GM19324 (cell line): ENCODE data around the gene ENTPD2.

Experiments
- ATAC-seq: cut with Tn5 transposase; IDR thresholded peaks from one replicate; pipeline ENCODE4 v1.9.1; 2021; ENCODE audit warnings: mild to moderate bottlenecking, moderate library complexity; ENCODE audit not compliant: unreplicated experiment, low FRiP score

Gene ENTPD2

DNA sequence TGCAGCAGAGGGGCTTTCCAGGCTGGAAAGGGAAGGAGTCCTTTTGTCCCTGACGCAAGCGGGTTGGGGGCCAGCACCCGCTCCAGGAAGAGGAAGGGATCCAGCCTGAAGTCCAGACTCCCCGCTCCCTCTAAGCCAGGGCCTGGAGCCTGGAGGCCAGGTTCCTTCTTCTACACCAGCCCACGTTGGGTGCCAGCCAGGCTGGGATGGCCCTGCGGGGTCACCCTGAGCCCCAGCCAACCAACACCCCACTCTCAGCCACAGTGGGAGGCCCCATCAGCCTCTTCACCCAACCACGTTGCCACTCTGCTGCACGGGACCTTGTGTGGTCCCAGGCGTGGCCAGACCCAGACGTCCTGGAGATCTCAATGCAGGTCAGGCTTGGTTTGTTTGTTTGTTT, 21.0 kb downstream of the ENTPD2 start:
- ATAC-seq: no peak

DNA sequence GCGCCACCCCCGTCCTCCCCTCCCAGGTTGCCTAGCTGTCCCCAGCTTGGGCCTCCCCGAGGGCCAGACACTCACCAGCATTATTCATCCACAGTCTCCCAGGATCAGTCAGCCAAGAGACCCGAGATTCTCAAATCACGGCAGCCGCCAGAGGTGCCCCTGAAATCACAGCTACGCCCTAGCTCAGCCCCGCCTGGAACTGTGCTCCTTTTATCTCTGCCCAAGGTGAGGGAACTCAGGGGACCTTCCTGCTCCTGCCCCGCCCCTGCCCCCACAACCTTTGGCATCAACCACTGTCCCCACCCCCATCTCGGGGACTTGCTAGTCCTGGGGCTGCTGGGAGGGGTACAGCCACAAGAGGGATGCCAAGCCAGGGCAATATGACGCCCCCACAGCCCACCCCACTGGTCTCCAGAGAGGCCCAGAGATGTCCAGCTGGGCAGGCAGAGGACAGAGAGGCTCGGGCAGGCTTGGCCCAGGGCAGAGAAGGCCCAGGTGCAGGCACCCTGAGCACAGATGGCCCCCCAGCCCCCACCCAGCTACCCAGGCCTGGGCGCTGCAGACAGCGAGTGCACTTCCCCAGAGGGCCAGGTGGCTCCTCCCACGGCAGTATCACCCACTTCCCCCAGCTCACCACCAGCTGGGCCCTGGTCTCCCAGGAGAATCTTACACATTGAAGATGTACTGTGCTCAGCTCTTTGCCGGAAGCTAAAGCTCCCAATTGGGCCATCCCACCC, 21.8 kb downstream of the ENTPD2 start, which contains the start of gene FUT7:
Gene FUT7, minus strand, starts transcription at position 185 of the 737 bp plus-strand sequence. Its CDS starts 97 bp downstream, at position 88.
- ATAC-seq: no peak

DNA sequence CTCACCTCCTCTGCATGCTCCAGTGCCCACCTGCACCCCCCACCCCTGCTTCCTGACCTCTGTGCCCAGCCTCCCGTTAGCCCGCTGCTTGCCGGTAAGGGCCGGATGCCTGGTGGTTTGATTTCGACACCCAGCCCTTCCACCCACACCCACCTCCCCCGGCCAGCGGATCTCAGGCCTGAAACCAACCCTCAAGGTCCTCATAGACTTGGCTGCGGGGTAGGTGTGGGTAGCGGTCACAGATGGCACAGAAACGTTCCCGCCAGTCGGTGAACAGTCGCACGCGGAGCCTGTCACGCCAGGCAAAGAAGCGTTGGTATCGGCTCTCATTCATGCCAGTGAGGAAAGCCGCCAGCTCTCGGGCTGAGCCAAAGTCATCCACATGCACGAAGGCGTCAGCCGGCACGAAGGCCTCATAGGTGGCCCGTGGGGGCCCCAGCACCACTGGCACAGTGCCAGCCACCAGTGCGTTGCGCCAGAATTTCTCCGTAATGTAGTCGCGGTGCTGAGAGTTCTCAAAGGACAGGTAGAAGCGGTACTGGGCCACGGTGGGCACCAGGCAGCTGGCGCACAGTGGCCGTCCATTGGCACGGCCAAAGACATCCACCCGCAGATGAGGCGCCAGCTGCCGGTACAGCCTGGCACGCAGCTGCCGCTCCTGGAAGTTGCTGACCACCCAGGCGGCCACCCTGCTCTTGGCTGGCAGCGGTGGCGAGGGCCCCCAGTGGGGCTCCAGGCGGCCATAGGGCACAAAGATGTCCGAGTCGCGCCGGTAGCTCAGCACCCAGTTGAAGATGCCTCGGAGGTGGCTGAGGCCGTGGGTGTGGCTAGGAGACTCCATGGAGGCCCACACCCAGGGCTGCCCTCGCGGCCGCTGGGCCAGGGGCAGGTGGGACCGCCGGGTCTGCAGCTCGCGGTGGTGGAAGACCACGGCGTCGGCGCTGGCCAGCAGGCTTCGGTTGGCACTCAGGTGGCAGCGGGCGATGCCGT, 23.0 kb downstream of the ENTPD2 start:
- no peak for ATAC-seq

DNA sequence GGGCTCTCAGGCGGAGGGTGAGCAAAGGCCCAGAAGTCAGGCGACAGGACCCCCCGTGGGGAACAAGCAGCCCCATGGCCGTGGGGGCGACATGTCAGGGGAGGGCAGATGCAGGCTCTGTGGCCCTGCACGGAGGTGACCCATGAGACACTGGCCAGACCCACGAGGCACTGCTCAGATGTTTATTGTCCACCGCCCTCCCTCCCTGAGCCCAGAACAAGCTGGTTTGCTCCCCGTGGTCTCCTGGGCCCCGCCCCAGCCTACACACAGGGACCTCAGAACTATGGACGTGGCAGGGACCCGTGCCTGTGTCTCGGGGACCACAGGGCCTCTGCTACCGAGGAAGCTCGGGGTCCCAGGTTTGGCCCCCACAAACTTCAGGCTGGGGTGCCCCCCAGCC, 23.9 kb downstream of the ENTPD2 start:
- no peak for ATAC-seq

DNA sequence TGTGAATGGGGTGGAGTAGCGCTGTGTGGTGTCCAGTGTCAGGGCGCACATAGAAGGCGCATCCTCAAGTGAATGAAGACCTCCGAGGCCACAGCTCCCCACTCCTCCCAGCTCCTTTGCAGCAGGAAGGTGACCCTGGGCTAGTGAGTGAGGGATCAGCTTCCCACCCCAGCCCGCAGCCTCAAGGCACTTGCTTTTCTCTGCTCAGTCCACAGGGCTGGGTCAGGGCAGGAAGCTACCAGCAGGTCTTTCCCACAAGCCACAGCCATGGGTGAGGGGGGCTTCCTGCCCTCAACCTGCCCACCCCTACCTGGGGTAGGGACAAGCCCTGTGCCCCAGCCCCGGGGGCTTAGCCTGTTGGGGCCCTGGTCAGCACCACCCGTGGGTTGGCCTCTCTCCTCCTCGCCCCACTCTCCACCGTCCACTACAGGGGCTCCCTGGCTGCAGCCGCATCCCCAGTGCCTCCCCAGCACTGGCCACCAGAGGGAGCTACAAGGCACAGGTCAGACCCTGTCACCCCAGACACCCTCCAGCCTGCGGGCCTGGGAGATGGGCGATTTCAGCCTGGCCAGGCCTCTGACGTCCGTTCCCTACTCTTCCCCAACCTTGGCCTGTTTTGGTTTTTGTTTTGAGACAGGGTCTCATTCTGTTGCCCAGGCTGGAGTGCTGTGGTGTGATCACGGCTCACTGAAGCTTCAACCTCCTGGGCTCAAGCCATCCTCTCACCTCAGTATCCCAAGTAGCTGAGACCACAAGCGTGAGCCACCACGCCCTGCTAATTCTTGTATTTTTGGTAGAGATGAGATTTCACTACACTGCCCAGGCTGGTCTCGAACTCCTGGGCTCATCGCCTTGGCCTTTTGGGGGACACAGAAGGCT, 24.6 kb downstream of the ENTPD2 start:
- no peak for ATAC-seq

DNA sequence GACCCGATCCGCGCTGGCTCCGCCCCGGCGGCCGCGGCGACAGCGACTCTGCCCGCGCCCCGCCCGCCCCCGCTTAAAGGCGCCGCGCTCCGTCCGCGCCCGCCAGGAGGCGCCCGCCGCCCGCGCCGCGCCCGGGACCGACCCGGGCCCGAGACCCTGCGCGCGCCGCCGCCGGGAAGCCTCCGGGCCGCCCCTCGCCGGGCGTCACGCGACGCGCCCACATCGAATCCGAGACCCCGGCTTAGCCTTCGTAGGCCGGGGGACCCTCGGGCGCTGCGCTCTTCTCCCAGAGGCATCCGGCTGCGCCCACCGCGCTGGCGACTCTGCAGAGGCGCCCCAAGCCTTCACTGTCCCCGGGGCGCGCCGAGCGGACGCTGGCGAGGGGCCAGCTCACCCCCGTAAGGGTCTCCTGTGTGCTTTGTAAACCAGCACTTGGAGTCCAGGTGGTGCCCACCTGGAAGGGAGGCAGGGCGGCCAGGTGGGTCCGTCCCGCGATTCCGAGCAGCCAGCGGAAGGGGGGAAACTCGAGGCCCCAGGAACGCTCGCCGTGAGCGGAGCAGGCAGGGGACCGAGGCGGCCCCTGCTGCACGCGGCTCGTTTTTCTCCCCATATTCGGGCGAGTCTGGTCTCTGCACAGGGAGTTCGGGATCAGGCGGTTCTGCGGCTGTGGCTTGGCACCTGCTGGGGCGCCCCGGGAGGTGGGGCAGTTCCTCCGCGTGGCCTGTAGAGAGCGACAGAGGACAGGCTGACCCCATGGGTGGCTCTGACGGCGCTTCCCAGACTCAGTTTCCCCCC, 25.4 kb downstream of the ENTPD2 start:
- ATAC-seq: peak; percentile 47

DNA sequence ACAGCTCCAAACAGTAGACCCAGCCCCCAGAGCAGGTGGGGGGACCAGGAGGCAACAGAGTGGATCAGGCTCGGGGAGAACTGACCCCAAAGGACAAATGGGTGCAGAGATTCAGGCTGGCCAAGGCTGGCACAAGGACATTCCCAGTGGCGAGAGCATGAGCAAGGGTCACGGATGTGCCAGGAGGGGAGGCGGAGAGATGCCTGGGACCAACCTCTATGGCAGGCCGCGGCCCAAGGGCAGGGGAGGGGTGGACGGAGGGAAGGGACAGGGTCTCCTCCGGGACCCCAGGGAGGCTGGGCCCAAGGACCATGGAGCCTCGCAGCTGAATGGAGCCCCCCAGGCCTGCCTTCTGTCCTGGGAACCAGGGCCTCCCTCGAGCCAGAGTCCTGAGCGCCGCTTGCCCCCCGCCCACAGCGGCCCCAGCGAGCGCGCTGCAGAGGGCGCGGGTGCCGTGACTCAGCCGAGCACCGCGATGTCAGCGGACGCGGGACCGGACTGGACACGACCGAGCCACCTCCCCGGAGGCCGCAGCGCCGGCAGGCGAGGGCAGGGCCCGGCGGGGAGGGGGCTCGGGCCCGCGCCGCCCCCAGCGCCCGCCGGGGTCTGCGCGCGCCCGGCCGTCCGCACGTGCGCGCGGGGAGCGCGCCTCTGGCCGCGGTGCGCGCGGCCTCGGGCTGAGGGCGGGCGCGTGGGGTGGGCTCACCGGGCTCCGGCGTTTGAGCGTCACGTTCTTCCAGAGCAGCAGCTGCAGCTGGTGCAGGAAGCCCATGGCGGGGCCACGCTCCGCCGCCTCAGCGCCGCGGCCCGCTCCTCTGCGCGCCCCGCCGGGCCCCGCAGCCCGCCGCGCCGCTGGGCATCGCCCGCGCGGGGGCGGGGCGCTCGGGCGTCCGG, 26.2 kb downstream of the ENTPD2 start, which contains the start of gene ABCA2:
Gene ABCA2, minus strand, starts transcription at position 869 of the 894 bp plus-strand sequence. Its CDS starts 97 bp downstream, at position 772.
- peak; percentile 2 for ATAC-seq

DNA sequence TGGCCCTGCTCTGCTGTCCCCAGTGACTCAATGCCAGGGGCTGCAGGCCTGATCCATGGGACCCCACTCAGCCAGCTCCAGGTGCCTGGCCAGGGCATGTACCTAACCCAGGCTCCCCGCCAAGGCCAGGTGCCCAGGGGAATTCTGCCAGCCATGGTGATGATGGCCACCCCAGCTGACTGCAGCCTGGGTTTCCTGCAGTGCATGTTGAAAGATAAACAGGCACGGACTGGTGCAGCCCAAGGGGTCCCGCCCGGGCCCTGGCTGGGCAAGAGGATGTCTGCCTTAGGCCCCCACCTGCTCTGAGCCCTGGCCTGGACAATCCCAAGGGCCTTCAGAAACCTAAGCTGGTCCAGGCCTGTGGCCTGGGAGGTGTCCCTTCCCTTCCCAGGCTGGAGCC, 27.0 kb downstream of the ENTPD2 start:
- ATAC-seq: no peak

DNA sequence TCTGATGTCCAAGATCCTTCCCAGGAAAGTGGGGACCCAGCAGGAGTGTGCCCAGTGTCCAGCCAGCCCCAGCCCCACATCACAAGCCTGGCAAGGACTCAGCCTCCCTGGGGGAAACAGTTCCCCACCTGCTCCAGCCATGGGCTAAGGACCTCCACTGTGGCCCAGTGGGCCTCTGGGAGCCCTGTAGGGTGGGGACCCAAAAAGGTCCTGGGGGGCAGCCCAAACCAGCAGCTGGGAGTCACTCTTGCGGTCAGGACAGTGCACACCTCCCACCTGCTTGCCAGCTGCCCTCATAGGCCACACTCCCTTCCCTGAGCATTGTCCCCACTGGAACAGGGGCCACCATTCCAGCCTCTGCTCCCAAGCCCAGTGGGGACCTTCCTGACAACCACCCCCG, 27.5 kb downstream of the ENTPD2 start:
- no peak for ATAC-seq

DNA sequence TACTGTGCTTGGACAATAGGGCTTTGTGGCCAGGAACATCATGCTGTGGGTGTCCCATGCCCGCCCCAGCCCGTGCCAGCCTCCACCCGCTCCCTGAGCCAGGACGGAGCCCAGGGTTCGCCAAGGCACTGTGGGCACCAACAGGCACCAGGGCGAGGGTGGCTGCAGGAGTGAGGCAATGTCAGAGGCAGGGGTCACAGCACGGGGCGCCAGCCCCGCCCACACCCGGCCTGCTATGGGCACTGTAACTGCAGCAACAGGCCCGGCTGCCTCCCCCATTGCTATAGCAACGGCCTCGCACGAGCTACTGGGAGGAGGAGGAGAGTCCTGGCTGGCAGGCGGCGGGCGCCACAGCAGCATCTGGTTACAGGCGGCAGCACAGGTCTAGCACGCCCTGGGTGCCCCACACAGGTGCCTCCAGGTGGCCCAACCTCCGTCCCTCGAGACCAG, 28.3 kb downstream of the ENTPD2 start:
- ATAC-seq: no peak

DNA sequence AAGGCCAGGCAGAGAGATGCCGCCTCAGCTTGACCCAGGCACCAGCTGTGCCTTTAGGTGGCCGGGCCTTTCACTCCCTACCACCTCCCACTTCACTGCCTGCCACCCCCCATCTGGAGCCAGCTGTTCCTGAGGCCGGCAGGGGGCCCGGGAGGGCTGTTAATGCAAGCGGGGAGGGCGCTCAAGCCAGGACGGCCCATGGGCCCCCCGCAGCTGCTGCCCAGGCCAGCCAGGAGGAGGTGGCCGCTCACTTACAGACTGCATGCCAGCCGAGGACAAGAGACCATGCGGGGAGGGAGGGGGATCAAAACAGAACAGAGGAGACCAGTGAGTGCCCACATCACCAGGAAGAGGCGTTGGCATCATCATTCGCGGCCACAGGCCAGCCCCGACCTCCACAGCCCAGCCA, 30.3 kb downstream of the ENTPD2 start:
- ATAC-seq: no peak

DNA sequence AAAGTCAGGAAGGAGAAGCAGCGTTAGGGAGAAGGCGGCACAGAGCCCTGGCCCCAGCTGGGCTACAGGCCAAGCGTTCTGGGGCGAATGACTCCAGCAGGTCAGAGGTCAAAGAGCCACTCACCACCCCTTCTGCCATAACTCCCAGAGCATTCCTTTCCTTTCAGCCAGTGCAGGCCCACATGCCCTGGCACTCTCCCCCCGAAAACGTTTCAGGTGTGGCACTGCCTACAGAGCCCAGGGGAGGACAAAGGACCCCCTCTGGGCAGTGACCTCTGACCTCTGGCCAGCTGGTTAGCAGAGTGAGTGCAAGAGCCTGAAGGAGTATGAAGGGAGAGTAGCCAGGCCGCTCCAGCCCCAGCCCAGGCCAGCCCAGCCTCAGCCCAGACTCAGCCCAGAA, 30.7 kb downstream of the ENTPD2 start:
- no peak for ATAC-seq

DNA sequence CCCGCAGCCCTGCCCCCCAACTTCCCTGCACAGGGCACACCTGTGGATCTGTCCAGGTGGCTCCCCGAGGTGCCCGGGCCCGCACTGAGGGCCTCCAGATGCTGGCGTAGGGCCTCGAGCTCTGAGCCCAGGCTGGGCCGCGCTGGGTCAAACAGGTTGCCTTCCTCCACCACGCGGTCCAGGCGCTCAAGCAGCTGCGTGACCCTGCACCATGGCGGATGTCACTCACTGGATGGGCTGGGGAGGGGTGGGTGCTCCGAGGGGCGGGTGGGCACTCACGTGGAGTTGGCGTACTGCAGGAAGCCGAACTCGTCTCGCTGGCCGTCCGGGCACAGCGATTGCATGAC, 31.2 kb downstream of the ENTPD2 start:
- ATAC-seq: no peak

DNA sequence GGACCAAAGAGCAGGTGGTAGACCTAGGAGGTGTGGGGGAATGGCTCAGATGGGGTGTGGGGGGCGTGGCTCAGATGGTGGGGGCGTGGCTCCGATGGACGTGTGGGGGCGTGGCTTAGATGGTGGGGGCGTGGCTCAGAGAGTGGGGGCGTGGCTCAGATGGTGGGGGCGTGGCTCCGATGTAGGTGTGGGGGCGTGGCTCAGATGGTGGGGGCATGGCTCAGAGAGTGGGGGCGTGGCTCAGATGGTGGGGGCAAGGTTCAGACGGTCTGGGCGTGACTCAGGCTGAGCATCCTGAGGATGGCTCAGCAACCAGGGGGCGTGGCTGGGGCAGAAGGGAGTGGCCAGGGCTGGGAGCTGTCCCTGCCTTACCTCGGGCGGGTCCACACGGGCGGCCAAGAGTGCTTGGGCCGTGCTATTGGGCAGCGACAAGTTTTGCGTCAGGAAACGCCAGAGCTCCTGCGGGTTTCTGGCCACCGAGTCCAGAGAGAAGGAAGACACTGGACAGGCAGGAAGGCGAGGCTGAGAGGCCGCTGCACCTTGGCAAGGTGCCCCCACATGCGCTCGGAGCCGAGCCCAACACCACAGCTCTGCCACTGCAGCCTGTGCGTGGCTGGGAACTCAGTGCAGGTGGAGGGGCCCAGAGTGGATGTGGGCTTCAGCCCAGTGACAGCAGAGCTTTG, 31.7 kb downstream of the ENTPD2 start:
- no peak for ATAC-seq

DNA sequence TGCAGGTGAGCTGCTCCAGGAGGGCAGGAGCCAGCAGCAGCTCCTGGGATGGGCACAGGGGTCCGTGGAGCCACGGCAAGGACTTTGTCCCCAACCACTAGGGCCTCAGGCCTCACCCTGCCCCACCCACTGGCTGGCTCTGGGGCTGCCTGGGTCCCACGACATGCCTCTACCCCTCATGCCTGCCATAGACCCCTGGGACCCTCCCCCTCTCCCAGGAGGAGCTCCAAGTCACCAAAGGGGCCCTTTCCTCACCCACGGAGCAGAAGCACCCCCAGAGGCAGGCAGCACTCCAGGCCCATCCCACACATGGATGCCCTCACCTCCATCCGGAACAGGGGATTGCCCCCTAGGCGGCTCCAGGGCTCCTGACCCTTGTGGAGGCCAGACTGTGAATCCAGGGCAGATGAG, 32.3 kb downstream of the ENTPD2 start:
- no peak for ATAC-seq

DNA sequence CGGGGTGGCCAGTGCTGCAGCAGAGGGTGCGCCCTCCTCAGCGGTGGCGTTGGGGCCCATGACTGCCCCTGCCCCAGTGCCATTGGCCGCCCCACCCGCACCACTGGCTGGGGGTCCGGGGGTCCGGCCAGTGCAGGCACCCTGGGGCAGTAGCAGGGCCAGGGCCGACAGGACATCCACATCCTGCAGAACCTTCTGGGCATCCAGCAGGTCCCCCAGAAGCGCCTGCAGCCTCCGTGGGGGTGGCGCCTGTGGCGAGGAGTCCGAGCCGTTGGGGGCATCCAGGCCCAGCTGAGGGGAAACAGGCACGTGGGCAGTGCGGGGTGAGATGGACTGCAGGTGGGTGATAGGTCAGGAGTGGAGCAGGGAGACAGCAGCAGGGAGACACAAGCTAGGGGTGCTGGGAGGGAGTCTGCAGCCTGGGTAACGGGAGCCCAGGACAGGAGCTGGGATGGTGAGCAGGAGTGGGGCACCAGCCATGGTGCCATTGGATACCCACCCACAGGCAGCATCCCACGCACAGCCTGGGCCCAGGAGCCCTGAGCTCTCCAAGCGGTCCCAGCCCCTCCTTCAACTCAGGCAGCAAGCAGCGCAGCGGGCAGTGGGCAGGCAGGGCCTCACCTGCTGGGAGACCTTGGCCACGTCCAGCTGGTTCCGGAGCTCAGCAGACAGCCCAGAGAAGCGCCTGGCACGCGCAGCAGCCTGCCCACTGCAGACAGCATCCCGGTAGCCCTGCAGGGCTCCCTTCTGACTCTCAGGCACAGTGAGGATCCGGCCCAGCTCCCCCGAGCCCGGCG, 32.9 kb downstream of the ENTPD2 start:
- no peak for ATAC-seq
